Erythroblast (primary cell): ENCODE measurements around the gene HEATR1.
"Not testable (repeated sequence)": the region's sequence is repeated elsewhere in the genome, so short reads cannot be mapped to it uniquely, and the experiment has no call there.

ENCODE experiments used
- DNase-seq, 2 experiments: peaks; one replicate each; lab custom pipeline; 2025; lab: John Stamatoyannopoulos, UW
- GATA1 ChIP-seq: IDR thresholded peaks from 2 replicates; pipeline ENCODE4 v1.6.1; 2011; ENCODE audit warnings: low read depth, mild to moderate bottlenecking, control low read depth, low read length, moderate library complexity
- POLR2A ChIP-seq: IDR thresholded peaks from 2 replicates; pipeline ENCODE4 v1.6.1; 2011; ENCODE audit warnings: mild to moderate bottlenecking, low read length

Gene HEATR1

GRCh38 chr1:236522937-236523703, 81.2 kb downstream of the HEATR1 start:
- no peak for TF ChIP-seq GATA1
- no peak for TF ChIP-seq POLR2A
- DNase-seq = peak; percentile 35 to 62

DNA sequence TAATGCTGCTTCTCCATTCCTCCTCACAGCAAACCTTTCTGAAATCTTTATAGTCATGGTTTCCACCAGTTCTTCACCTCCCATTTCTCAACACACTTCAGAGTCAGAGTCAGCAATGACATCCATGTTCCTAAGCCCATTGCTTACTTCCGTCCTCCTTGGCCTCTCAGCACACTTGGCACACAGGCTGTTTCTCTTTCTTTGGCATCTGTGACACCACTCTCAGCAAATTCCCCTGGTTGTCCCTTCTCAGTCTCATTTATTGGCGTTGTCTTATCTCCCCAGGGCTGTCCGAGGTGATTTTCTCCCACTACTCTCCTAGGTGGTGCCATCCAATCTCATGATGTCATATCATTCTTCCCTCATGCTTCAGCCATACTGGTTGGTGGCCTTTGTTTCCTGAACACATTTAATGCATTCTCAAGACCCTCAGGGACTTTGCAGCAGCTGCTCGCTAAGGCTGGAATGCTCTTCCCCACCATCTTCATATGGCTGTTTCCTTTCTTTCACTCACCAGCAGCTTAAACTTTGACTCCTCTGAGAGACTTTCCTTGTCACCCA, 83.8 kb downstream of the HEATR1 start:
- no peak for DNase-seq
- no peak for TF ChIP-seq GATA1

GRCh38 chr1:236518322-236518721, 86.0 kb downstream of the HEATR1 start:
- DNase-seq = no peak

DNA sequence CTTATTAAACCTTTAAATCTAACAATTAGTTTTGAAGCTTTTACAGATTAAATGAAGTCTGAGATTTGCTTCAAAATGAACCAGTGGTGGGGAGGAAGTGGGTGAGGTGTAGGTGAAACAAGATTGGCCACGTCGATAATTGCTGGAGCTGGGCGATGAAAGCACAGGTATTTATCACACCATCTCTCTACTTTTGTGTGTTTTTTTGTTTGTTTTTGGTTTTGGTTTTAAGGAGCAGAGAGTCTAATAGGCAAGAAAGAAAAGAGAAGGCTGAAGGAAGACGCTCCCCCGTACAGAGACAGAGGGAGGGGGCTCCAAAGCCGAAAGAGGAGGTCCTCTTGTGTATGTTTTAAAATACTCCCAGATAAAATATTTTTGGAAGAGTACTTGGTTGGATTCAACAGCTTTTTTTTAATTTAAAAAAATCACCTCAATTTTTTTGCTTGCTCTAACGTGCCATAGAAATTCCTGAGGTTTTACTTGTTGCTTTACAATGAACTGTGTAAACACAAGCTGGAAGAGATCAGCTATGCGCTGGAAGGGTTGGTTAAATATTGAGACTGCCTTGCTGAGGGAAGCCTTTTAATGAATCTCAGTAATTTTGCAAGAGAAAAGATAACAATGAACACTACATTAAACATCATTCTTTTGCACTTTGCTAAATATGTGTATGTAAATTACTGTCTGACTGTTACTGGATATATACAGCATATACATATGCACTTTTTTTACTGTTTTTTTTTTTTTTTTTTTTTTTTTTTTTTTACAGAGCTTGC, 87.2 kb downstream of the HEATR1 start:
- DNase-seq = no peak
- no peak for TF ChIP-seq POLR2A
- TF ChIP-seq GATA1 = no peak

More at GRCh38 chr1:236518322-236518721, 86.0 kb downstream of the HEATR1 start:
- TF ChIP-seq POLR2A (no peak), GATA1 (no peak)

DNA sequence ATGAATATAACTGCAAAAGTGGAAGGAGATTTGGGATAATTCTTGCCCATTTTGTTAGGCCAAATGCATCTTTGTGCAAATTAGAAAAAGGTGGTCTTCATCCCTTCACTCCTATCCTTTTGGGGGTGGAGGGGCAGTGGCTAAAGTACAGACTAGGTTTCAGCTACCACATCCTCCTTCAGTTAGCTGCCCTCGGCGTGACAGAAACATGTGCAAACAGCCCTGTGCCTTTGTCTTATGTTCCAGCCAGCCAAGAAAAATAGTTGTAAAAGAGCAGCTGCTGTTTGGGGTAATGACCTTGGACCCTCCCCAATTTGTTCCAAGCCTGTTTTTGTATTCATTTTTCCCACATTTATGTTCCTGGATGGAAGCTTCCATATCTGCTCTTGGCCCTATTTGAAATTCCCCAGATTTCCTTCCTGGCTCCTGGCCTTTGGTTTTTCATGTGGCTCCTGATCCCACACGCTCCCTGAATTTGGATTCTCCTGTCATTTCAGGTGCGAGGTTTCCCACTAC, 88.8 kb downstream of the HEATR1 start:
- TF ChIP-seq POLR2A = no peak
- TF ChIP-seq GATA1 = no peak

DNA sequence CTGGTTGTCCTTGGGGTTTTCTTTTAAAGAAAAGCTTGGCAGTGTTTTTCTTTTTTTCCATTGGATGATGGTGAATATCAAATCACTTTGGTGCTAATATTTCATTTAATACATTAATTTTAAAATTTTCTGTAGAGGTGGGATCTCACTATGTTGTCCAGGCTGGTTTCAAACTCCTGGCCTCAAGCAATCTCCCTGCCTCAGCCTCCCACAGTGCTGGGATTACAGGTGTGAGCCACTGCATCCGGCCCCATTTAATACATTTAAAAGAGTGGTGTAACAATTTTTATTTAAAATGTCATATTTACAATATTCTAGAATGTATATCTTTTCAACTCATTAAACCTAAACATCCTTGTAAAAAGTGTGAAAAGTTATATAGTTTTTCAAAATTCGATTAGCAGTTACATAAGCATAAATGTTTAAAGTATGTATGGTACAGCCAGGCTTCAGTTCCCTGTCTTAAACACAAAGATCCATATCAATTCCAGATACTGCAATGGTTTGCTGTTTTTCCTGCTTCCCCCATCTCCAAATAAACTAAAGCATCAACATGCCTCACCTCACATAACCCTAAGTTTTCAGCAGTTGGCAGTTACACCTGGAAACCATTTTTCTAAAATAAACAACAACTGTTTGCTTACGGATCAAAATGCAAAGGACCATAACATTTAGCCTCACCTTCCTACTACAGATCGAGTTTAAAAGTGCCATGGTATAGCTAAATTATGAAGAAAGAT, 89.4 kb downstream of the HEATR1 start:
- TF ChIP-seq GATA1 (no peak), POLR2A (no peak)
- no peak for DNase-seq

More for the DNA sequence above, 88.8 kb downstream of the HEATR1 start:
- no peak for DNase-seq

- TF ChIP-seq POLR2A (no peak), GATA1 (no peak)
- no peak for DNase-seq
These were observed 92.4 kb downstream of the HEATR1 start for GRCh38 chr1:236511735-236512418.

DNA sequence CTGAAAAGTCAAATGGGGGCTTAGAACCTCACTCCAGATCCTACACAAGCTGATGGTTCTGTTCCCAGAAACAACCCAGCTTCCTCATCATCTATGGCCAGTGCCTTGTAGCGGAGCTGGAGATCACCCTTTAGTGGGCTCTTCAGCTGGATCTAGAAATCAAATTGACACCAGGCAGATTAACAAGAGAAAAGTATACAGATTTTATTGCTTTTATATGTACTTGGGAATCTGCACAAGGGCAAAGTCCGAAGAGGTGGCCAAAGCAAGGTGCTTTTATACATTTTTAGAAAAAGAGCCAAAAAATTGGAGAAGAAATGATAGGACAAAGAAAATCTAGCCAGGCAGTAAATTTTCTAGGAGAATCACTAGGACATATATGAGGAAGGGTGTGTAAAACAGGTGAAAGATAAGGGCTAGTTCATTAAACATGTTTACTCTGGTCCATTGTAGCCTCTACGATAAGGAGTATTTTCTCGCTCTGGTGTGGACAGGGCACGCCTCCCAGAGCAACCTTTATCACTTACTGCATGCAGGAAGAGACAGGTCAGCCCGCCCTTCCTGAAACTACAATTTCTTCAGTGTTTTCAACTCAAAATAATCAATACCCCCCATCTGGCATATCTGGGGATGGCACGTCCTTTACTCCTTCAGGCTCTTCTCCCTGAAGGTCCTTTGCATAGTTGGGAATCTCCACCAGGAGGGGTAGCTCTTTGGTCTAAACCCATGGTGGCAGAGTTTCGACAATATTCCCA, 94.5 kb downstream of the HEATR1 start:
- TF ChIP-seq GATA1 (no peak), POLR2A (no peak)
- DNase-seq = peak; percentile 35 to 70

DNA sequence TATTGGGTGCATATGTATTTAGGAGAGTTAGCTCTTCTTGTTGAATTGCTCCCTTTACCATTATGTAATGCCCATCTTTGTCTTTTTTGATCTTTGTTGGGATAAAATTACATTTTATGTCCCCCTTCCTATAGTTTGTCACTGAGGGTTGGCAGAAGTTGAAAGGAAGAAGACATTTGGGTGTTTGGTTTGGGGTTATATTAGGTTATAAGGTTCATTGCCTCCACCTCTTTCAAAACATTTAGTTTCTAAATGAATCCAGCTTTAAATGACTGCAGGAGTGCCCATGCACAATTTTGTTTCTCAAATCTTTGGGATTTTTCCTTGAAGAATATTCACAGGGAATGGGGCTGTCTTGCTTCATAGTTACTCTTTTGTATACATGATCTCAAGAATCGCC, 95.1 kb downstream of the HEATR1 start:
- no peak for DNase-seq
- TF ChIP-seq POLR2A (no peak), GATA1 (no peak)

DNA sequence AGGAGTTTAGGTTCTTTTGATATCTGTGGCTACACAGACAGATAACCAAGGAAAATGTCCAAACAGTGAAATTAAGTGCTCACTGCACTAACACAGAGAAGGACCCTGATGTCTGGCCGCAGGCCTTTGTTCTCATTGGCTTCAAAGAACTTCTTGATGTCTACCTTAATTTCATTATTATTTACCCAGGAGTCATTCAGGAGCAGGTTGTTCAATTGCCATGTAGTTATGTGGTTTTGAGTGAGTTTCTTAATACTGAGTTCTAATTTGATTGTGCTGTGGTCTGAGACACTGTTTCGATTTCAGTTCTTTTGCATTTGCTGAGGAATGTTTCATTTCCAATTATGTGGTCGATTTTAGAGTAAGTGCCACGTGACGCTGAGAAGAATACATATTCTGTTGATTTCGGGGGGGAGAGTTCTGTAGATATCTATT, 95.7 kb downstream of the HEATR1 start:
- TF ChIP-seq POLR2A (no peak), GATA1 (no peak)
- DNase-seq = no peak

DNA sequence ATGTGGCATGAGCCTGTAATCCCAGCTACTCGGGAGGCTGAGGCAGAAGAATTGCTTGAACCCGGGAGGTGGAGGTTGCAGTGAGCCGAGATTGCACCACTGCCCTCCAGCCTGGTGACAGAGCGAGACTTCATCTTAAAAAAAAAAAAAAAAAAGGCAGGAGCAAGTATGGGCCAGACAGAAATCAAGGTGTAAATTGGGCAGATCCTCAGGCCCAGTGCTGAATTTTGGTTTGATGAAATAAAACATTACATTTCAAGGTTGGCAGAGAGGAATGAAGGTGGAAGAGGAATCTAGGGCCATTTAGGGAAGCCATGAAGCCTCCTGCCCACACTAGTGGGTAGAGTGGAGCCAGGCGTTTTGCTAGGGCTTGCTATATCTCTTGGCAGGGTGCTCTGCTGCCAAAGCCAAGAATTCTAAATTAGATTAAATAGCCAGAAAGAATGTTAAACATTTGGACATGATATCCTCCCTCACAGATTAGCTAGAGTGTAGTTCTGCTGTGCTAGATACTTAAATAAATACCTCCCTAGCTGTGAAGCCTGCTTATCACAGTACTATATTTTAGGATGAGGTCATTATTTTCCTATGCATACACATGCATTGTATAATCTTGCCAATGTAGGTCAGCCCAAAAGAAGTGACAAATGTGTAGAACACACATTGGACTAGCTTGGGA, 97.2 kb downstream of the HEATR1 start:
- peak; percentile 18 for TF ChIP-seq POLR2A
- TF ChIP-seq GATA1 = no peak
- peak; percentile 21 to 73 for DNase-seq

- DNase-seq = not testable (repeated sequence)
These were observed 100.0 kb downstream of the HEATR1 start for GRCh38 chr1:236504338-236504737.
